RWPE2 (cell line): ENCODE measurements around the gene RPA3.

ENCODE experiments used
- ATAC-seq: fragments of 200-7000 bp; cut with Tn5 transposase; 3 replicates; pipeline ENCODE4 v1.9.1; 2021; ENCODE audit warnings: low read depth
- DNase-seq: peaks from one replicate; pipeline ENCODE4 v3.0.0-alpha.2; 2020; ENCODE audit warnings: low spot score
- H3K27ac ChIP-seq: fragments of 450-650 bp; 2 replicates; pipeline ENCODE4 v1.5.1; 2017; ENCODE audit warnings: mild to moderate bottlenecking; ENCODE audit not compliant: poor library complexity, severe bottlenecking
- H3K27me3 ChIP-seq: fragments of 250-450 bp; sonication (Bioruptor Pico); 2 replicates; pipeline ENCODE4 v1.5.1; 2021; ENCODE audit warnings: mild to moderate bottlenecking, moderate library complexity; ENCODE audit not compliant: insufficient read depth, poor library complexity, severe bottlenecking
- H3K36me3 ChIP-seq: fragments of 250-450 bp; sonication (Bioruptor Pico); 2 replicates; pipeline ENCODE4 v1.5.1; 2020; ENCODE audit warnings: low read depth, mild to moderate bottlenecking, moderate library complexity
- H3K4me1 ChIP-seq: fragments of 250-450 bp; sonication (Bioruptor Pico); 2 replicates; pipeline ENCODE4 v1.5.1; 2021; ENCODE audit warnings: mild to moderate bottlenecking, moderate library complexity; ENCODE audit not compliant: insufficient read depth, poor library complexity, severe bottlenecking
- H3K4me3 ChIP-seq: fragments of 250-450 bp; sonication (Bioruptor Pico); 2 replicates; pipeline ENCODE4 v1.5.1; 2021; ENCODE audit warnings: mild to moderate bottlenecking, moderate library complexity; ENCODE audit not compliant: severe bottlenecking
- H3K9me3 ChIP-seq: fragments of 250-450 bp; sonication (Bioruptor Pico); 2 replicates; pipeline ENCODE4 v1.5.1; 2021; ENCODE audit warnings: mild to moderate bottlenecking, moderate library complexity; ENCODE audit not compliant: severe bottlenecking
- TF ChIP-seq, protein P1 (sequence below): fragments of 450-650 bp; IDR thresholded peaks from one replicate; pipeline ENCODE4 v1.5.1; 2017; ENCODE audit warnings: mild to moderate bottlenecking, moderate library complexity; ENCODE audit not compliant: poor library complexity, severe bottlenecking

The RPA3 gene

DNA sequence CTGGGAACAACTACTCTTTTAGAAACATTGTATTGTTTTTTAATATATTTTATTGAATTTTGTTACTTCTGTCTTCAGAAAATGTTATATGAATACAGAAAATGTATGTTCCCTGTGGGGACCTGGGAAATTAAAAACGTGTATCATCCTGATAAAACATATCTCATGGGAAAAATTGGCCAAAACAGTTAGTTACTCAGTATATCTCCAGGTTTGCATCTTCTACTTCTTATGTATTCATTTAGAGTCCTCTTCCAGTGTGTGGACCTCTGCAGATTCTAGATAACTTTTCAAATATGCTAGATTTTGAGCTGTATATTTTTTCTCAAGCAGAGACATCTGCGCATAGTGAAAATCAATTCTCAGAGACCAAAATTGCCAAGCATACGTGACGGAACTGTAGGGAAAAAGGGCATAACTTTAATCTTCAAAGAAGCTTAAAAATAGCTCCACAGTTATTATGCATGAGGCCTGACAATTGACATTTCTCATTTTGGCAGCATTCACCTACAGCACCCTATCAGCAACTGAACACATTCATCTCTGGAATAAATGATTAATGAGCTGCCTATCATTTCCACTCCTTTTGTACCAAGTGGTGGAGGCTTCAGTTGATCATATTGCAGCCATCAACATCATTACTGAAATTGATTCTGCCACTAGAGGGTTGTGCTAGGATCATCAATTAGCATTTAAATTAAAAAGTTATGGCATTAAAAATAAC, 104.2 kb downstream of the RPA3 start:
- ATAC-seq (no peak), DNase-seq (no peak)
- no peak overlapping the region for H3K4me3 ChIP-seq
- TF ChIP-seq, protein P1, sequence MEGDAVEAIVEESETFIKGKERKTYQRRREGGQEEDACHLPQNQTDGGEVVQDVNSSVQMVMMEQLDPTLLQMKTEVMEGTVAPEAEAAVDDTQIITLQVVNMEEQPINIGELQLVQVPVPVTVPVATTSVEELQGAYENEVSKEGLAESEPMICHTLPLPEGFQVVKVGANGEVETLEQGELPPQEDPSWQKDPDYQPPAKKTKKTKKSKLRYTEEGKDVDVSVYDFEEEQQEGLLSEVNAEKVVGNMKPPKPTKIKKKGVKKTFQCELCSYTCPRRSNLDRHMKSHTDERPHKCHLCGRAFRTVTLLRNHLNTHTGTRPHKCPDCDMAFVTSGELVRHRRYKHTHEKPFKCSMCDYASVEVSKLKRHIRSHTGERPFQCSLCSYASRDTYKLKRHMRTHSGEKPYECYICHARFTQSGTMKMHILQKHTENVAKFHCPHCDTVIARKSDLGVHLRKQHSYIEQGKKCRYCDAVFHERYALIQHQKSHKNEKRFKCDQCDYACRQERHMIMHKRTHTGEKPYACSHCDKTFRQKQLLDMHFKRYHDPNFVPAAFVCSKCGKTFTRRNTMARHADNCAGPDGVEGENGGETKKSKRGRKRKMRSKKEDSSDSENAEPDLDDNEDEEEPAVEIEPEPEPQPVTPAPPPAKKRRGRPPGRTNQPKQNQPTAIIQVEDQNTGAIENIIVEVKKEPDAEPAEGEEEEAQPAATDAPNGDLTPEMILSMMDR, result no peak
- H3K36me3 ChIP-seq, result peaks cover 3% of the 10 kb centered on the region; the same call in 1 of the 2 replicates
- H3K4me1 ChIP-seq, result no peaks in the 10 kb centered on the region
- no peaks in the 10 kb centered on the region for H3K9me3 ChIP-seq
- H3K27me3 ChIP-seq, result peaks cover 3% of the 10 kb centered on the region
- H3K27ac ChIP-seq, result no peak overlapping the region

DNA sequence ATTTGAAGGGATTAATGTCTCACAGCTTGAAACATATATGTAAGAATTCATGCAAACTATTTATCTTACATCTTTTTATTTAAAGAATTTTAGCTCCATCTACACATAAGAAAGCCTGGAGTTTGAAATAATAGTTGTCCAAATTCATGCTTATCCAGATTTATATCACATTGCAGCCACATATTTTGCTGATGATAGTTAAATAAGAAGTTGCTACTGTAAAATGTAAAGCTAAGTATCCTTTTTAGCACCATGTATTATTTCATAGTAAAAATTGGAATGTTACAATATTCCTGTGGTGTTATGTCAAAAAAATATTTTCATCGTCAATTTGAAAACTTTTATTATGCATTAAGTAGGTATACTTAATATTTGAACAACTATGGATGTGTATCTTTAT, 105.2 kb downstream of the RPA3 start:
- Histone ChIP-seq H3K27me3 (peaks cover 3% of the 10 kb centered on the region), H3K9me3 (no peaks in the 10 kb centered on the region), H3K27ac (no peak overlapping the region), H3K4me1 (no peaks in the 10 kb centered on the region), H3K36me3 (peaks cover 8% of the 10 kb centered on the region; the same call in 1 of the 2 replicates), H3K4me3 (no peak overlapping the region)
- TF ChIP-seq, protein P1, result no peak
- ATAC-seq, result no peak
- no peak for DNase-seq

- ATAC-seq (no peak), DNase-seq (no peak)
- H3K27me3 ChIP-seq, result peaks cover 3% of the 10 kb centered on the region
- no peaks in the 10 kb centered on the region for H3K9me3 ChIP-seq
- no peaks in the 10 kb centered on the region for H3K4me1 ChIP-seq
- TF ChIP-seq, protein P1, result no peak
- peaks cover 13% of the 10 kb centered on the region for H3K36me3 ChIP-seq
- H3K4me3 ChIP-seq, result no peak overlapping the region
- no peak overlapping the region for H3K27ac ChIP-seq
Measured at GRCh38 chr7:7612519-7612918, 105.9 kb downstream of the RPA3 start.

GRCh38 chr7:7609330-7609729, 109.1 kb downstream of the RPA3 start:
- Histone ChIP-seq H3K9me3 (no peaks in the 10 kb centered on the region), H3K4me1 (no peaks in the 10 kb centered on the region), H3K27me3 (peaks cover 3% of the 10 kb centered on the region), H3K27ac (no peak overlapping the region), H3K4me3 (no peak overlapping the region), H3K36me3 (peaks cover 21% of the 10 kb centered on the region)
- ATAC-seq, result no peak
- no peak for DNase-seq
- TF ChIP-seq, protein P1, result no peak

- no peaks in the 10 kb centered on the region for H3K4me1 ChIP-seq
- no peak for DNase-seq
- no peak overlapping the region for H3K27ac ChIP-seq
- H3K4me3 ChIP-seq, result no peak overlapping the region
- ATAC-seq, result no peak
- H3K27me3 ChIP-seq, result no peaks in the 10 kb centered on the region
- peaks cover 21% of the 10 kb centered on the region for H3K36me3 ChIP-seq
- H3K9me3 ChIP-seq, result no peaks in the 10 kb centered on the region
- TF ChIP-seq, protein P1, result no peak
Measured at GRCh38 chr7:7607010-7607409, 111.4 kb downstream of the RPA3 start.
